Erythroblast (primary cell): ENCODE results near the gene OR52E8.

Source experiments
- GATA1 ChIP-seq: IDR thresholded peaks from 2 replicates; pipeline ENCODE4 v1.6.1; 2011; ENCODE audit warnings: low read depth, mild to moderate bottlenecking, control low read depth, low read length, moderate library complexity
- POLR2A ChIP-seq: IDR thresholded peaks from 2 replicates; pipeline ENCODE4 v1.6.1; 2011; ENCODE audit warnings: mild to moderate bottlenecking, low read length

- no peak for TF ChIP-seq POLR2A
- TF ChIP-seq GATA1, result no peak
Measured at GRCh38 chr11:5807580-5807979, 49.9 kb downstream of the OR52E8 start.
